Mesenchymal stem cell (in vitro differentiated cells and primary cell): ENCODE data around the gene ANKFY1.

ENCODE experiments used
- DNase-seq: peaks from one replicate; pipeline ENCODE4 v3.0.0-alpha.2; 2013
- H2AFZ ChIP-seq: one replicate; pipeline ENCODE4 v1.6.1; 2013; ENCODE audit warnings: low read depth, mild to moderate bottlenecking, control low read depth, inconsistent platforms, low read length, moderate library complexity
- H2AK5ac ChIP-seq: 2 replicates; pipeline ENCODE4 v1.6.1; 2013; ENCODE audit warnings: low read length, moderate library complexity, mild to moderate bottlenecking, inconsistent platforms; ENCODE audit not compliant: severe bottlenecking
- H2BK120ac ChIP-seq: one replicate; pipeline ENCODE4 v1.6.1; 2013; ENCODE audit warnings: low read depth, mild to moderate bottlenecking, inconsistent platforms, low read length, moderate library complexity
- H2BK12ac ChIP-seq, 2 experiments: one replicate each; pipeline ENCODE4 v1.6.1; 2013; ENCODE audit warnings: inconsistent platforms in 2 of 2, low read length in 2 of 2, mild to moderate bottlenecking in 2 of 2, moderate library complexity in 2 of 2, control low read depth in 1 of 2
- H2BK15ac ChIP-seq: one replicate; pipeline ENCODE4 v1.6.1; 2013; ENCODE audit warnings: mild to moderate bottlenecking, low read depth, inconsistent platforms; ENCODE audit not compliant: poor library complexity, severe bottlenecking
- H2BK5ac ChIP-seq: 2 replicates; pipeline ENCODE4 v1.6.1; 2013; ENCODE audit warnings: low read depth, mild to moderate bottlenecking, low read length, control low read depth, inconsistent platforms; ENCODE audit not compliant: poor library complexity, severe bottlenecking
- H3K14ac ChIP-seq, 2 experiments: one replicate each; pipeline ENCODE4 v1.6.1; 2013; ENCODE audit warnings: inconsistent platforms in 2 of 2, low read length in 2 of 2, control low read depth in 1 of 2, mild to moderate bottlenecking in 1 of 2, moderate library complexity in 1 of 2
- H3K18ac ChIP-seq, 2 experiments: one replicate each; pipeline ENCODE4 v1.6.1; 2013; ENCODE audit warnings: inconsistent platforms in 2 of 2, low read length in 2 of 2, control low read depth in 1 of 2, low read depth in 1 of 2, mild to moderate bottlenecking in 1 of 2
- H3K23ac ChIP-seq, 2 experiments: one replicate each; pipeline ENCODE4 v1.6.1; 2013; ENCODE audit warnings: inconsistent platforms in 2 of 2, low read length in 2 of 2, mild to moderate bottlenecking in 2 of 2, moderate library complexity in 2 of 2, control low read depth in 1 of 2
- H3K27ac ChIP-seq: 2 replicates; pipeline ENCODE4 v1.5.1; 2013; ENCODE audit warnings: mild to moderate bottlenecking, moderate library complexity, low read length, control low read depth, inconsistent platforms; ENCODE audit not compliant: poor library complexity, severe bottlenecking
- H3K27me3 ChIP-seq, 2 experiments: 2 replicates each; pipeline versions ENCODE4 v1.6.1 to v1.7.0; 2013; ENCODE audit warnings: low read length in 2 of 2, mild to moderate bottlenecking in 2 of 2, moderate library complexity in 2 of 2, control low read depth in 1 of 2, inconsistent platforms in 1 of 2; ENCODE audit not compliant: control insufficient read depth in 1 of 2, insufficient read depth in 1 of 2
- H3K36me3 ChIP-seq, 2 experiments: 2 replicates each; pipeline versions ENCODE4 v1.6.1 to v1.7.0; 2013; ENCODE audit warnings: low read length in 2 of 2, control low read depth in 1 of 2, inconsistent platforms in 1 of 2, low read depth in 1 of 2, mild to moderate bottlenecking in 1 of 2; ENCODE audit not compliant: insufficient read depth in 2 of 2, control insufficient read depth in 1 of 2
- H3K4ac ChIP-seq, 2 experiments: one replicate each; pipeline ENCODE4 v1.6.1; 2013; ENCODE audit warnings: inconsistent platforms in 2 of 2, low read length in 2 of 2, mild to moderate bottlenecking in 2 of 2, moderate library complexity in 2 of 2, control low read depth in 1 of 2, low read depth in 1 of 2
- H3K4me1 ChIP-seq: 2 replicates; pipeline ENCODE4 v1.6.1; 2013; ENCODE audit warnings: low read depth, low read length, control low read depth; ENCODE audit not compliant: control insufficient read depth, insufficient read depth
- H3K4me2 ChIP-seq: 2 replicates; pipeline ENCODE4 v1.6.1; 2013; ENCODE audit warnings: low read length, mild to moderate bottlenecking, inconsistent platforms; ENCODE audit not compliant: poor library complexity, severe bottlenecking
- H3K4me3 ChIP-seq, 2 experiments: 2 replicates each; pipeline versions ENCODE4 v1.5.1 to v1.7.0; 2013; ENCODE audit warnings: low read length in 2 of 2, mild to moderate bottlenecking in 2 of 2, control low read depth in 1 of 2, low read depth in 1 of 2; ENCODE audit not compliant: insufficient read depth in 1 of 2
- H3K79me1 ChIP-seq: replicated peaks from 2 replicates; pipeline ENCODE4 v1.6.1; 2013; ENCODE audit warnings: mild to moderate bottlenecking, control low read depth, low read length, inconsistent platforms; ENCODE audit not compliant: poor library complexity, severe bottlenecking
- H3K9ac ChIP-seq: 2 replicates; pipeline ENCODE4 v1.7.0; 2013; ENCODE audit warnings: mild to moderate bottlenecking, low read length, moderate library complexity
- H3K9me3 ChIP-seq: 2 replicates; pipeline ENCODE4 v1.7.0; 2013; ENCODE audit warnings: mild to moderate bottlenecking, low read length; ENCODE audit not compliant: control insufficient read depth
- H4K8ac ChIP-seq: one replicate; pipeline ENCODE4 v1.6.1; 2013; ENCODE audit warnings: inconsistent platforms, mild to moderate bottlenecking, low read length, moderate library complexity
- H4K91ac ChIP-seq: one replicate; pipeline ENCODE4 v1.6.1; 2013; ENCODE audit warnings: mild to moderate bottlenecking, low read length, inconsistent platforms
- WGBS: methylation state at CpG from one replicate; pipeline ENCODE4 v1.1.7; 2013; ENCODE audit warnings: mixed read lengths; 5-methylcytosine and 5-hydroxymethylcytosine counted together

Gene ANKFY1

GRCh38 chr17:4174556-4174955 lies 89.2 kb downstream of the ANKFY1 start:
- Histone ChIP-seq H3K18ac (no peak overlapping the region), H3K36me3 (peaks cover 90 to 96% of the 10 kb centered on the region in 2 experiments), H4K8ac (no peak overlapping the region), H3K4me1 (peaks cover 7% of the 10 kb centered on the region), H3K27me3 (no peaks in the 10 kb centered on the region), H3K4me3 (no peak overlapping the region), H4K91ac (no peak overlapping the region), H3K4ac (no peak overlapping the region), H2AK5ac (no peak overlapping the region), H2BK120ac (no peak overlapping the region), H3K9ac (no peak overlapping the region), H2BK15ac (no peak overlapping the region), H3K27ac (no peak overlapping the region), H3K23ac (no peak overlapping the region), H3K14ac (no peak overlapping the region), H2BK5ac (no peak overlapping the region), H2AFZ (no peak overlapping the region), H3K9me3 (no peaks in the 10 kb centered on the region), H2BK12ac (no peak overlapping the region), H3K79me1 (peaks cover 24% of the 10 kb centered on the region), H3K4me2 (no peak overlapping the region)
- 95% methylated on average over 3 of the region's 3 CpGs for WGBS
- no peak for DNase-seq

- no peaks in the 10 kb centered on the region for H3K27me3 ChIP-seq
- peaks cover 90 to 96% of the 10 kb centered on the region in 2 experiments for H3K36me3 ChIP-seq
- H3K14ac ChIP-seq, result no peak overlapping the region
- H3K4me3 ChIP-seq, result no peak overlapping the region
- H2BK12ac ChIP-seq, result no peak overlapping the region
- no peak overlapping the region for H4K91ac ChIP-seq
- no peak overlapping the region for H2BK15ac ChIP-seq
- H3K4me1 ChIP-seq, result peaks cover 7% of the 10 kb centered on the region
- H3K27ac ChIP-seq, result no peak overlapping the region
- peaks cover 24% of the 10 kb centered on the region for H3K79me1 ChIP-seq
- H2AFZ ChIP-seq, result no peak overlapping the region
- H3K9ac ChIP-seq, result no peak overlapping the region
- H2AK5ac ChIP-seq, result no peak overlapping the region
- no peak overlapping the region for H2BK120ac ChIP-seq
- no peak overlapping the region for H2BK5ac ChIP-seq
- DNase-seq, result no peak
- H3K4ac ChIP-seq, result no peak overlapping the region
- no peak overlapping the region for H4K8ac ChIP-seq
- no peak overlapping the region for H3K23ac ChIP-seq
- no peak overlapping the region for H3K4me2 ChIP-seq
- H3K9me3 ChIP-seq, result no peaks in the 10 kb centered on the region
- 96% methylated on average over 7 of the region's 7 CpGs for WGBS
- no peak overlapping the region for H3K18ac ChIP-seq
These were observed 90.0 kb downstream of the ANKFY1 start for GRCh38 chr17:4173781-4174180.

GRCh38 chr17:4172356-4172755 lies 91.4 kb downstream of the ANKFY1 start:
- Histone ChIP-seq H3K23ac (no peak overlapping the region), H3K14ac (no peak overlapping the region), H3K79me1 (peaks cover 15% of the 10 kb centered on the region), H2BK120ac (no peak overlapping the region), H2AFZ (no peak overlapping the region), H3K9ac (no peak overlapping the region), H2BK15ac (no peak overlapping the region), H3K4me1 (peaks cover 7% of the 10 kb centered on the region), H3K27me3 (no peaks in the 10 kb centered on the region), H3K18ac (no peak overlapping the region), H3K36me3 (peaks cover 90 to 95% of the 10 kb centered on the region in 2 experiments), H3K4ac (no peak overlapping the region), H2BK12ac (no peak overlapping the region), H3K27ac (no peak overlapping the region), H3K4me2 (no peak overlapping the region), H2AK5ac (no peak overlapping the region), H4K8ac (no peak overlapping the region), H3K9me3 (no peaks in the 10 kb centered on the region), H2BK5ac (no peak overlapping the region), H3K4me3 (no peak overlapping the region), H4K91ac (no peak overlapping the region)
- no peak for DNase-seq
- 97% methylated on average over 12 of the region's 12 CpGs for WGBS

GRCh38 chr17:4170639-4171280 lies 93.0 kb downstream of the ANKFY1 start:
- Histone ChIP-seq H2BK12ac (no peak overlapping the region), H3K23ac (no peak overlapping the region), H2AK5ac (no peak overlapping the region), H4K91ac (no peak overlapping the region), H3K4me2 (no peak overlapping the region), H3K4me3 (no peak overlapping the region), H3K27ac (no peak overlapping the region), H3K27me3 (no peaks in the 10 kb centered on the region), H2BK5ac (no peak overlapping the region), H2BK120ac (no peak overlapping the region), H3K14ac (no peak overlapping the region), H3K18ac (no peak overlapping the region), H3K4ac (no peak overlapping the region), H3K4me1 (no peaks in the 10 kb centered on the region), H3K79me1 (peaks cover 14% of the 10 kb centered on the region), H2AFZ (no peak overlapping the region), H3K36me3 (peaks cover 88 to 95% of the 10 kb centered on the region in 2 experiments), H4K8ac (no peak overlapping the region), H3K9ac (no peak overlapping the region), H3K9me3 (no peaks in the 10 kb centered on the region), H2BK15ac (no peak overlapping the region)
- no peak for DNase-seq
- WGBS, result 95% methylated on average over 27 of the region's 27 CpGs
